ENCODE results near the gene OR4D10. TPM values are rescaled to one million over a fixed set of nuclear protein-coding genes. Genes with fewer than 3 reads are reported as not detected.
"Not testable (repeated sequence)": the region's sequence is repeated elsewhere in the genome, so short reads cannot be mapped to it uniquely, and the experiment has no call there.

OR4D10 gene
- total and polyA plus RNA-seq, 2 of the 4 experiments (the other 2 are of a cell fraction), result not detected

DNA sequence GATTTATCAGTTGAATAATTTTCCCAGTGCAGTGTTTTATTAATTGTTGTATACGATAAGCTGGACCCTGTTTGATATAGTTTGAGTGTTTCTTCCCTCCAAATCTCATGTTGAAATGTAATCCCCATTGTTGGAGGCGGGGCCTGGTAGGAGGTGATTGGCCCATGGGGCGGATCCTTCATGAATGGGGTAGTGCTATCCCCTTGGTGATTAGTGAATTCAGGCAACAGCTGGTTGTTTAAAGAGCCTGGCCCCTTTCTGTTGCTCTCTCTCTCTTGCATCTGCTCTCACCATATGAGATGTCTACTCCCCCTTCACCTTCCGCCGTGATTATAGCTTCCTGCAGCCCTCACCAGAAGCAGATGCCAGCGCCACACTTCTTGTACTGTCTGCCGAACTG lies 35.3 kb upstream of the OR4D10 start:
- no peak overlapping the region for H2AK9ac ChIP-seq (replicated peaks; ENCODE audit: low read depth, low read length, poor library complexity)
- no peaks in the 10 kb centered on the region for H3K27me3 ChIP-seq (ENCODE audit: control insufficient read depth, insufficient read depth, low read length)
- dilution Hi-C loops (cut with HindIII; ENCODE audit: low sequenced_read_pairs, unreplicated experiment) (no loop called here), intact Hi-C loops (cut with micrococcal nuclease) (no loop called here), in situ Hi-C loops (cut with MboI; ENCODE audit: low sequenced_read_pairs) (no loop called here)
- H2BK20ac ChIP-seq (ENCODE audit: low read depth, low read length), result no peak overlapping the region
- H2BK5ac ChIP-seq (ENCODE audit: low read depth, low read length, poor library complexity, severe bottlenecking), result no peak overlapping the region
- H3K4me3 ChIP-seq (ENCODE audit: insufficient read depth, low read depth, low read length), result no peak overlapping the region
- no CpG with 5 or more reads among the region's 7 CpGs for WGBS, 2 experiments (ENCODE audit: extremely low coverage in 2 of 2, insufficient read length in 1 of 2)
- H3K9ac ChIP-seq (ENCODE audit: low read depth, low read length), result no peak overlapping the region
- no peak overlapping the region for H3K4ac ChIP-seq (ENCODE audit: low read depth, low read length)
- no peaks in the 10 kb centered on the region for H3K9me1 ChIP-seq (ENCODE audit: insufficient read depth, low read length)
- no peak overlapping the region for H4K91ac ChIP-seq (ENCODE audit: insufficient read depth, low read depth, low read length)
- H3K56ac ChIP-seq (ENCODE audit: extremely low read depth, insufficient read depth, low read length), result no peak overlapping the region
- H3K79me1 ChIP-seq (ENCODE audit: low read depth in 1 of 2, low read length in 2 of 2), result no peaks in the 10 kb centered on the region
- no peaks in the 10 kb centered on the region for H3K36me3 ChIP-seq (ENCODE audit: control insufficient read depth, insufficient read depth, low read length)
- H2AK5ac ChIP-seq (ENCODE audit: low read depth, low read length), result no peak overlapping the region
- TF ChIP-seq MAZ (IDR thresholded peaks at IDR 0.05; ENCODE audit: borderline replicate concordance, low read depth, low read length), result no peak
- TF ChIP-seq CEBPB (IDR thresholded peaks at IDR 0.05; ENCODE audit: low read depth, low read length), result no peak
- TF ChIP-seq CTCF (conservative IDR thresholded peaks at IDR 0.05; ENCODE audit: low read depth, low read length), result no peak
- TF ChIP-seq, protein P1, sequence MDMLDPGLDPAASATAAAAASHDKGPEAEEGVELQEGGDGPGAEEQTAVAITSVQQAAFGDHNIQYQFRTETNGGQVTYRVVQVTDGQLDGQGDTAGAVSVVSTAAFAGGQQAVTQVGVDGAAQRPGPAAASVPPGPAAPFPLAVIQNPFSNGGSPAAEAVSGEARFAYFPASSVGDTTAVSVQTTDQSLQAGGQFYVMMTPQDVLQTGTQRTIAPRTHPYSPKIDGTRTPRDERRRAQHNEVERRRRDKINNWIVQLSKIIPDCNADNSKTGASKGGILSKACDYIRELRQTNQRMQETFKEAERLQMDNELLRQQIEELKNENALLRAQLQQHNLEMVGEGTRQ (IDR thresholded peaks at IDR 0.05; ENCODE audit: low read depth, low read length), result no peak
- no peak for TF ChIP-seq MAFK (IDR thresholded peaks at IDR 0.05; ENCODE audit: low read depth, low read length)
- no peak for TF ChIP-seq POLR2A (IDR thresholded peaks at IDR 0.05; ENCODE audit: low read depth, low read length)
- TF ChIP-seq MXI1 (IDR thresholded peaks at IDR 0.05; ENCODE audit: borderline replicate concordance, low read depth, low read length), result no peak
- ATAC-seq (ENCODE audit: low read depth), result no peak
- ChIA-PET POLR2A (ENCODE audit: unreplicated experiment) (no interaction called here), CTCF (no interaction called here)
- DNase-seq, result no peak
- H2BK120ac ChIP-seq (ENCODE audit: low read depth, low read length), result no peak overlapping the region
- BruUV-seq (replicated peaks), result no TSS peak
- no peaks in the 10 kb centered on the region for H3K9me3 ChIP-seq (ENCODE audit: control insufficient read depth, insufficient read depth, low read length)
- no peak overlapping the region for H3K27ac ChIP-seq (ENCODE audit: insufficient read depth, low read length)
- no peak overlapping the region for H3K18ac ChIP-seq (ENCODE audit: low read depth, low read length)
- no peak overlapping the region for H3K4me2 ChIP-seq (ENCODE audit: low read depth, low read length)
- H4K8ac ChIP-seq (ENCODE audit: low read depth in 2 of 2, low read length in 2 of 2), result no peak overlapping the region
- H3K4me1 ChIP-seq (ENCODE audit: control insufficient read depth, insufficient read depth, low read length), result no peaks in the 10 kb centered on the region
- no peak overlapping the region for H2AFZ ChIP-seq (replicated peaks; ENCODE audit: low read length, poor library complexity)
- no peak overlapping the region for H2BK15ac ChIP-seq (ENCODE audit: low read depth, low read length)
- no peak overlapping the region for H3K14ac ChIP-seq (replicated peaks; ENCODE audit: low read depth, low read length)
- no peaks in the 10 kb centered on the region for H4K20me1 ChIP-seq (ENCODE audit: insufficient read depth, low read length)
- H3K23ac ChIP-seq (ENCODE audit: low read depth, low read length), result no peak overlapping the region
- H4K5ac ChIP-seq (ENCODE audit: low read depth, low read length), result no peak overlapping the region

- H3K9me3 ChIP-seq (ENCODE audit: control insufficient read depth, insufficient read depth, low read length); H4K8ac ChIP-seq (ENCODE audit: low read depth in 2 of 2, low read length in 2 of 2); BruUV-seq (replicated peaks); H2BK15ac ChIP-seq (ENCODE audit: low read depth, low read length); H2AK9ac ChIP-seq (replicated peaks; ENCODE audit: low read depth, low read length, poor library complexity); H3K4ac ChIP-seq (ENCODE audit: low read depth, low read length); ATAC-seq (ENCODE audit: low read depth); CTCF ChIA-PET; H2BK5ac ChIP-seq (ENCODE audit: low read depth, low read length, poor library complexity, severe bottlenecking); H3K79me1 ChIP-seq (ENCODE audit: low read depth in 1 of 2, low read length in 2 of 2); in situ Hi-C loops (cut with MboI; ENCODE audit: low sequenced_read_pairs); H2AFZ ChIP-seq (replicated peaks; ENCODE audit: low read length, poor library complexity); H4K20me1 ChIP-seq (ENCODE audit: insufficient read depth, low read length); H3K36me3 ChIP-seq (ENCODE audit: control insufficient read depth, insufficient read depth, low read length); H2AK5ac ChIP-seq (ENCODE audit: low read depth, low read length); H3K9ac ChIP-seq (ENCODE audit: low read depth, low read length); intact Hi-C loops (cut with micrococcal nuclease); H3K56ac ChIP-seq (ENCODE audit: extremely low read depth, insufficient read depth, low read length); H4K91ac ChIP-seq (ENCODE audit: insufficient read depth, low read depth, low read length); H3K4me2 ChIP-seq (ENCODE audit: low read depth, low read length); H3K27me3 ChIP-seq (ENCODE audit: control insufficient read depth, insufficient read depth, low read length); H3K4me1 ChIP-seq (ENCODE audit: control insufficient read depth, insufficient read depth, low read length); DNase-seq; H3K14ac ChIP-seq (replicated peaks; ENCODE audit: low read depth, low read length); POLR2A ChIA-PET (ENCODE audit: unreplicated experiment); H3K27ac ChIP-seq (ENCODE audit: insufficient read depth, low read length); dilution Hi-C loops (cut with HindIII; ENCODE audit: low sequenced_read_pairs, unreplicated experiment); H3K23ac ChIP-seq (ENCODE audit: low read depth, low read length); H3K9me1 ChIP-seq (ENCODE audit: insufficient read depth, low read length); H4K5ac ChIP-seq (ENCODE audit: low read depth, low read length); H3K18ac ChIP-seq (ENCODE audit: low read depth, low read length); H2BK120ac ChIP-seq (ENCODE audit: low read depth, low read length); H3K4me3 ChIP-seq (ENCODE audit: insufficient read depth, low read depth, low read length); H2BK20ac ChIP-seq (ENCODE audit: low read depth, low read length): not testable (repeated sequence)
- WGBS, 2 experiments (ENCODE audit: extremely low coverage in 2 of 2, insufficient read length in 1 of 2), result no CpG with 5 or more reads among the region's 1 CpG
These were observed 27.5 kb upstream of the OR4D10 start for GRCh38 chr11:59445624-59446023.
